ENCODE data around the gene MFAP3. TPM values are rescaled to one million over a fixed set of nuclear protein-coding genes. Genes with fewer than 3 reads are reported as not detected.
A peak's percentile ranks its signal among the peaks of the same experiment; 100 is the strongest.

The MFAP3 gene
- 10 to 100 TPM; 31.9 to 38.0 TPM for total RNA-seq
- 10 to 100 TPM in 1 of 2 donors, 1 to 10 TPM in 1; 6.8 to 11.2 TPM for polyA plus RNA-seq
- long read RNA-seq, donor 1, transcript MFAP3-212 (3 exons, 643 nt) = major isoform, 9 of 30 reads
- long read RNA-seq, donor 1, partial matches to known transcripts = 1 of 30 reads
- long read RNA-seq, donor 1, other reads (novel, unspliced or antisense) = 19 of 30 reads
- long read RNA-seq, donor 2, transcript MFAP3-212 (3 exons, 643 nt) = major isoform, 5 of 18 reads
- long read RNA-seq, donor 2, partial matches to known transcripts = 2 of 18 reads
- long read RNA-seq, donor 2, other reads (novel, unspliced or antisense) = 11 of 18 reads

- Histone ChIP-seq H3K36me3 (ENCODE audit: control insufficient read depth in 1 of 2, insufficient read depth in 2 of 2, low read length in 1 of 2) (no peaks in the 10 kb centered on the region), H3K4me3 (ENCODE audit: low read length in 2 of 2) (peak within 1 kb of the TSS; percentile 66 to 84), H3K9me3 (ENCODE audit: control insufficient read depth, low read length) (no peaks in the 10 kb centered on the region), H3K27me3 (ENCODE audit: control insufficient read depth in 1 of 2, insufficient read depth in 2 of 2, low read length in 1 of 2) (no peaks in the 10 kb centered on the region), H3K4me1 (ENCODE audit: control insufficient read depth in 1 of 2, insufficient read depth in 2 of 2, low read length in 2 of 2) (peaks cover 2 to 3% of the 10 kb centered on the region in 2 donors), H3K27ac (ENCODE audit: low read depth in 1 of 2, low read length in 2 of 2) (peak within 1 kb of the TSS in 1 of 2 donors; percentile 58)
- peak; percentile 98 for ATAC-seq (ENCODE audit: low FRiP score)
- intact Hi-C loops (cut with DNase I) = no loop called here
- peak; percentile 92 to 96 for DNase-seq
- 1% methylated on average over 51 of the region's 51 CpGs for WGBS, 2 donors
Measured at GRCh38 chr5:154038707-154039457, at the start of gene MFAP3, which contains the start of gene FAM114A2. Gene MFAP3, plus strand, starts transcription at chr5:154038967. Its CDS starts 10,756 bp downstream, at chr5:154049723. Gene FAM114A2, minus strand, starts transcription at chr5:154038910. Its CDS starts 3,957 bp downstream, at chr5:154034953.

- no peak overlapping the region for H3K4me3 ChIP-seq (ENCODE audit: low read length in 2 of 2)
- H3K9me3 ChIP-seq (ENCODE audit: control insufficient read depth, low read length) = no peaks in the 10 kb centered on the region
- no peaks in the 10 kb centered on the region for H3K36me3 ChIP-seq (ENCODE audit: control insufficient read depth in 1 of 2, insufficient read depth in 2 of 2, low read length in 1 of 2)
- no peaks in the 10 kb centered on the region for H3K27me3 ChIP-seq (ENCODE audit: control insufficient read depth in 1 of 2, insufficient read depth in 2 of 2, low read length in 1 of 2)
- no peaks in the 10 kb centered on the region for H3K4me1 ChIP-seq (ENCODE audit: control insufficient read depth in 1 of 2, insufficient read depth in 2 of 2, low read length in 2 of 2)
- ATAC-seq (ENCODE audit: low FRiP score) (no peak), DNase-seq (no peak)
- intact Hi-C loops (cut with DNase I) = no loop called here
- H3K27ac ChIP-seq (ENCODE audit: low read depth in 1 of 2, low read length in 2 of 2) = no peak overlapping the region
Measured at GRCh38 chr5:153991168-153991567, 47.6 kb upstream of the MFAP3 start.

- Histone ChIP-seq H3K36me3 (ENCODE audit: control insufficient read depth in 1 of 2, insufficient read depth in 2 of 2, low read length in 1 of 2) (no peaks in the 10 kb centered on the region), H3K4me3 (ENCODE audit: low read length in 2 of 2) (no peak overlapping the region), H3K4me1 (ENCODE audit: control insufficient read depth in 1 of 2, insufficient read depth in 2 of 2, low read length in 2 of 2) (no peaks in the 10 kb centered on the region), H3K27ac (ENCODE audit: low read depth in 1 of 2, low read length in 2 of 2) (no peak overlapping the region), H3K27me3 (ENCODE audit: control insufficient read depth in 1 of 2, insufficient read depth in 2 of 2, low read length in 1 of 2) (no peaks in the 10 kb centered on the region), H3K9me3 (ENCODE audit: control insufficient read depth, low read length) (no peaks in the 10 kb centered on the region)
- ATAC-seq (ENCODE audit: low FRiP score) (no peak), DNase-seq (no peak)
- intact Hi-C loops (cut with DNase I) = no loop called here
- WGBS, 2 donors = 74 to 83% methylated on average over 1 of the region's 1 CpG
Measured at GRCh38 chr5:153998010-153998409, 40.8 kb upstream of the MFAP3 start.

- DNase-seq = no peak
- H3K9me3 ChIP-seq (ENCODE audit: control insufficient read depth, low read length) = no peaks in the 10 kb centered on the region
- H3K27me3 ChIP-seq (ENCODE audit: control insufficient read depth in 1 of 2, insufficient read depth in 2 of 2, low read length in 1 of 2) = no peaks in the 10 kb centered on the region
- no peak overlapping the region for H3K27ac ChIP-seq (ENCODE audit: low read depth in 1 of 2, low read length in 2 of 2)
- 96 to 100% methylated on average over 1 of the region's 1 CpG for WGBS, 2 donors
- no peak for ATAC-seq (ENCODE audit: low FRiP score)
- intact Hi-C loops (cut with DNase I) = no loop called here
- no peaks in the 10 kb centered on the region for H3K4me1 ChIP-seq (ENCODE audit: control insufficient read depth in 1 of 2, insufficient read depth in 2 of 2, low read length in 2 of 2)
- no peaks in the 10 kb centered on the region for H3K36me3 ChIP-seq (ENCODE audit: control insufficient read depth in 1 of 2, insufficient read depth in 2 of 2, low read length in 1 of 2)
- H3K4me3 ChIP-seq (ENCODE audit: low read length in 2 of 2) = no peak overlapping the region
Measured at GRCh38 chr5:153998768-153999167, 40.0 kb upstream of the MFAP3 start.

GRCh38 chr5:153999995-154000394 lies 38.8 kb upstream of the MFAP3 start:
- H3K36me3 ChIP-seq (ENCODE audit: control insufficient read depth in 1 of 2, insufficient read depth in 2 of 2, low read length in 1 of 2) = no peaks in the 10 kb centered on the region
- H3K4me3 ChIP-seq (ENCODE audit: low read length in 2 of 2) = no peak overlapping the region
- no peaks in the 10 kb centered on the region for H3K9me3 ChIP-seq (ENCODE audit: control insufficient read depth, low read length)
- no peaks in the 10 kb centered on the region for H3K4me1 ChIP-seq (ENCODE audit: control insufficient read depth in 1 of 2, insufficient read depth in 2 of 2, low read length in 2 of 2)
- ATAC-seq (ENCODE audit: low FRiP score) (no peak), DNase-seq (no peak)
- H3K27me3 ChIP-seq (ENCODE audit: control insufficient read depth in 1 of 2, insufficient read depth in 2 of 2, low read length in 1 of 2) = no peaks in the 10 kb centered on the region
- H3K27ac ChIP-seq (ENCODE audit: low read depth in 1 of 2, low read length in 2 of 2) = no peak overlapping the region
- WGBS, 2 donors = 93 to 95% methylated on average over 3 of the region's 3 CpGs
- intact Hi-C loops (cut with DNase I) = no loop called here

- intact Hi-C loops (cut with DNase I) = no loop called here
- Histone ChIP-seq H3K4me1 (ENCODE audit: control insufficient read depth in 1 of 2, insufficient read depth in 2 of 2, low read length in 2 of 2) (no peaks in the 10 kb centered on the region), H3K27ac (ENCODE audit: low read depth in 1 of 2, low read length in 2 of 2) (no peak overlapping the region), H3K27me3 (ENCODE audit: control insufficient read depth in 1 of 2, insufficient read depth in 2 of 2, low read length in 1 of 2) (no peaks in the 10 kb centered on the region), H3K9me3 (ENCODE audit: control insufficient read depth, low read length) (no peaks in the 10 kb centered on the region), H3K4me3 (ENCODE audit: low read length in 2 of 2) (no peak overlapping the region), H3K36me3 (ENCODE audit: control insufficient read depth in 1 of 2, insufficient read depth in 2 of 2, low read length in 1 of 2) (no peaks in the 10 kb centered on the region)
- ATAC-seq (ENCODE audit: low FRiP score) = no peak
- DNase-seq = no peak
Measured at GRCh38 chr5:154000703-154001102, 38.1 kb upstream of the MFAP3 start.

- Histone ChIP-seq H3K27ac (ENCODE audit: low read depth in 1 of 2, low read length in 2 of 2) (no peak overlapping the region), H3K36me3 (ENCODE audit: control insufficient read depth in 1 of 2, insufficient read depth in 2 of 2, low read length in 1 of 2) (no peaks in the 10 kb centered on the region), H3K27me3 (ENCODE audit: control insufficient read depth in 1 of 2, insufficient read depth in 2 of 2, low read length in 1 of 2) (no peaks in the 10 kb centered on the region), H3K9me3 (ENCODE audit: control insufficient read depth, low read length) (no peaks in the 10 kb centered on the region), H3K4me3 (ENCODE audit: low read length in 2 of 2) (no peak overlapping the region), H3K4me1 (ENCODE audit: control insufficient read depth in 1 of 2, insufficient read depth in 2 of 2, low read length in 2 of 2) (no peaks in the 10 kb centered on the region)
- peak; percentile 57 for ATAC-seq (ENCODE audit: low FRiP score)
- WGBS, 2 donors = 60 to 64% methylated on average over 4 of the region's 4 CpGs
- DNase-seq = peak in 1 of 2 donors; percentile 44
- intact Hi-C loops (cut with DNase I) = no loop called here
Measured at GRCh38 chr5:154002093-154002492, 36.7 kb upstream of the MFAP3 start.

- H3K9me3 ChIP-seq (ENCODE audit: control insufficient read depth, low read length) = no peaks in the 10 kb centered on the region
- intact Hi-C loops (cut with DNase I) = no loop called here
- no peak for ATAC-seq (ENCODE audit: low FRiP score)
- 86 to 91% methylated on average over 7 of the region's 7 CpGs for WGBS, 2 donors
- H3K4me1 ChIP-seq (ENCODE audit: control insufficient read depth in 1 of 2, insufficient read depth in 2 of 2, low read length in 2 of 2) = no peaks in the 10 kb centered on the region
- no peak overlapping the region for H3K4me3 ChIP-seq (ENCODE audit: low read length in 2 of 2)
- no peaks in the 10 kb centered on the region for H3K27me3 ChIP-seq (ENCODE audit: control insufficient read depth in 1 of 2, insufficient read depth in 2 of 2, low read length in 1 of 2)
- no peaks in the 10 kb centered on the region for H3K36me3 ChIP-seq (ENCODE audit: control insufficient read depth in 1 of 2, insufficient read depth in 2 of 2, low read length in 1 of 2)
- no peak for DNase-seq
- H3K27ac ChIP-seq (ENCODE audit: low read depth in 1 of 2, low read length in 2 of 2) = no peak overlapping the region
Measured at GRCh38 chr5:154002511-154003020, 36.2 kb upstream of the MFAP3 start.
